ENCODE data around the gene NOP58. TPM values are rescaled to one million over a fixed set of nuclear protein-coding genes. Genes with fewer than 3 reads are reported as not detected.
"Not testable (repeated sequence)": the region's sequence is repeated elsewhere in the genome, so short reads cannot be mapped to it uniquely, and the experiment has no call there.

Gene NOP58
- total and polyA plus RNA-seq, 10 of the 15 experiments (the other 5 are each of a cell fraction or from before 2014, with no cell fraction given), result 131 to 327 (median 217) TPM

DNA sequence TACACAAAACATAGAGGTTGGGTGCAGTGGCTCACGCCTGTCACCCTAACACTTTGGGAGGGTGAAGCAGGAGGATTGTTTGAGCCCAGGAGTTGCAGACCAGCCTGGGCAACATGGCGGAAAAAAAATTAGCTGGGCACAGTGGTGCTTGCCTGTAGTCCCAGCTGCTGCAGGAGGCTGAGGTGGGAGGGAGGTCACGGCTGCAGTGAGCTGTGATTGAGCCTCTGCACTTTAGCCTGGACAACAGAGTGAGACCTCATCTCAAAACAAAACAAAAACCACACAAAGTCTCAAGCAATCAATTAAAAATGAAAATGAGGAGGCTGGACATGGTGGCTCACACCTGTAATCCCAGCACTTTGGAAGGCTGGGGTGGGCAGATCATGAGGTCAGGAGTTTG, 4.9 kb downstream of the NOP58 start (continued):
- TF ChIP-seq BRCA1 (IDR thresholded peaks at IDR 0.05; ENCODE audit: low read depth, low read length) (no peak), PAX5 (IDR thresholded peaks at IDR 0.05; ENCODE audit: borderline replicate concordance, low read depth, low read length) (no peak), YBX1 (IDR thresholded peaks at IDR 0.05) (no peak), IKZF1 (conservative IDR thresholded peaks at IDR 0.05) (peak; percentile 38; the same call in 1 of the 2 replicates), POU2F2 (IDR thresholded peaks at IDR 0.05; ENCODE audit: borderline replicate concordance, low read depth, low read length) (peak; percentile 25; the same call in 1 of the 3 replicates), CREM (IDR thresholded peaks at IDR 0.05; ENCODE audit: low read depth) (no peak), SMARCA5 (IDR thresholded peaks at IDR 0.05) (peak; percentile 80; the same call in 1 of the 2 replicates)
- TF ChIP-seq, protein P1, sequence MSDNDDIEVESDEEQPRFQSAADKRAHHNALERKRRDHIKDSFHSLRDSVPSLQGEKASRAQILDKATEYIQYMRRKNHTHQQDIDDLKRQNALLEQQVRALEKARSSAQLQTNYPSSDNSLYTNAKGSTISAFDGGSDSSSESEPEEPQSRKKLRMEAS (IDR thresholded peaks at IDR 0.05; ENCODE audit: low read depth, low read length), result no peak

DNA sequence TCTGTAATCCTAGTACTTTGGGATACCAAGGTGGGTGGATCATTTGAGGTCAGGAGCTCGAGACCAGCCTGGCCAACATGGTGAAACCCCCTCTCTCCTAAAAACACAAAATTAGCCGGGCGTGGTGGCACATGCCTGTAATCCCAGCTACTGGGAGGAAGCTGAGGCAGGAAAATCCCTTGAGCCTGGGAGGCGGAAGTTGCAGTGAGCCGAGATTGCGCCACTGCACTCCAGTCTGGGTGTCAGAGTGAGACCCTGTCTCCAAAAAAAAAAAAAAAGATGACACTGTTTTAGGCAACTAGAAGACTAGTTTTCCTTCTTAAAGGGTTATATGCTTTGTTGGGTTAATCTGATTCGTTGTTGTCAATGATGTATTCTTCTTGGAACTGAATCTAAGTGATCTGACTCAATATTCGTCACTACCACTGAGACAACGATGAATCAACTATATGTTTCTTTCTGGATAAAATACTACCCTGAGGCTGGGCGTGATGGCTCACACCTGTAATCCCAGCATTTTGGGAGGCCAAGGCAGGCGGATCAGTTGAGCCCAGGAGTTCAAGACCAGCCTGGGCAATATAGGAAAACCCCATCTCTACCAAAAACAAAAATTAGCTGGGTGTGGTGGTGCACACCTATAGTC, 10.6 kb downstream of the NOP58 start:
- FAIRE-seq; SMC1A ChIA-PET (ENCODE audit: uncharacterized antibody, unreplicated experiment); H3K9ac ChIP-seq (ENCODE audit: control insufficient read depth, insufficient read depth, low read length); POLR2A ChIA-PET; DNase-seq (ENCODE audit: low read depth, low spot score); ATAC-seq; BruUV-seq (replicated peaks); in situ Hi-C loops (cut with MboI); RAD21 ChIA-PET (ENCODE audit: unreplicated experiment); H4K20me1 ChIP-seq (ENCODE audit: control insufficient read depth, insufficient read depth); H2AFZ ChIP-seq (ENCODE audit: control insufficient read depth, low read depth, low read length); H3K27ac ChIP-seq (ENCODE audit: control insufficient read depth, insufficient read depth); intact Hi-C loops (cut with micrococcal nuclease; ENCODE audit: unreplicated experiment); H3K4me3 ChIP-seq; H3K9me3 ChIP-seq (replicated peaks; ENCODE audit: control insufficient read depth, insufficient read depth, low read length); H3K27me3 ChIP-seq (replicated peaks in 1 of 2; ENCODE audit: control insufficient read depth in 2 of 2, insufficient read depth in 2 of 2, low read length in 1 of 2); H3K4me2 ChIP-seq (ENCODE audit: control insufficient read depth, insufficient read depth): not testable (repeated sequence)
- H3K4me1 ChIP-seq (ENCODE audit: control insufficient read depth, insufficient read depth, low read length), result peaks cover 10% of the 10 kb centered on the region
- 96% methylated on average over 9 of the region's 11 CpGs for WGBS (ENCODE audit: insufficient coverage, insufficient replicate concordance, low lambda C conversion rate, missing lambda C conversion rate)
- peaks cover 86% of the 10 kb centered on the region for H3K79me2 ChIP-seq (ENCODE audit: control insufficient read depth, insufficient read depth, low read length)
- H3K36me3 ChIP-seq (ENCODE audit: control insufficient read depth in 2 of 2, insufficient read depth in 2 of 2, low read length in 1 of 2), result peaks cover 6 to 51% of the 10 kb centered on the region in 2 experiments
- CTCF ChIA-PET, result interaction anchor here (0.8 to 1.5 kb wide), 2 partner anchors 19 to 41 kb away, joined by 3 to 4 read pairs; no protein-coding TSS in a partner anchor

Measured in GM12878 (cell line).